ENCODE data around the gene PDLIM1. TPM values are rescaled to one million over a fixed set of nuclear protein-coding genes. Genes with fewer than 3 reads are reported as not detected.

PDLIM1 gene
- polyA plus RNA-seq, 3 donors = 1.9 to 5.2 (median 4.8) TPM

- peaks cover 0 to 4% (median 4%) of the 10 kb centered on the region in 3 donors for H3K27me3 Mint-ChIP-seq (ENCODE audit: low read depth in 3 of 3)
- peaks cover under 1% of the 10 kb centered on the region for H3K4me1 Mint-ChIP-seq
- WGBS (ENCODE audit: insufficient coverage) = 93% methylated on average over 8 of the region's 8 CpGs
Observed at GRCh38 chr10:95303535-95303934, 12.7 kb upstream of the PDLIM1 start.

GRCh38 chr10:95300022-95300539, 9.3 kb upstream of the PDLIM1 start:
- no peak overlapping the region for H3K4me3 Mint-ChIP-seq
- no CpG with 5 or more reads among the region's 3 CpGs for WGBS (ENCODE audit: insufficient coverage)
- peaks cover 0 to 1% (median 0%) of the 10 kb centered on the region in 7 donors for H3K9me3 Mint-ChIP-seq
- Histone ChIP-seq H3K79me2 (ENCODE audit: insufficient read depth, low read length) (no peaks in the 10 kb centered on the region), H3K4me3 (replicated peaks in 1 of 3; ENCODE audit: low read depth in 2 of 3, low read length in 3 of 3) (no peak overlapping the region), H3K27ac (ENCODE audit: low read depth in 1 of 2, low read length in 2 of 2) (no peak overlapping the region), H3K9me3 (replicated peaks in 1 of 2; ENCODE audit: control insufficient read depth in 1 of 2, insufficient read depth in 1 of 2, low read length in 2 of 2) (no peaks in the 10 kb centered on the region), H3K36me3 (replicated peaks in 1 of 2; ENCODE audit: control insufficient read depth in 1 of 2, insufficient read depth in 2 of 2, low read length in 2 of 2) (no peaks in the 10 kb centered on the region), H3K4me2 (replicated peaks; ENCODE audit: extremely low read depth, low read length, poor library complexity, severe bottlenecking) (no peak overlapping the region), H3K9ac (ENCODE audit: insufficient read depth, low read length, poor library complexity, severe bottlenecking) (no peak overlapping the region), H4K20me1 (ENCODE audit: insufficient read depth, low read length) (no peaks in the 10 kb centered on the region), H3K4me1 (ENCODE audit: control insufficient read depth in 1 of 2, insufficient read depth in 2 of 2, low read length in 2 of 2) (peaks cover 8% of the 10 kb centered on the region in 2 donors), H2AFZ (ENCODE audit: insufficient read depth, low read depth, low read length, poor library complexity, severe bottlenecking) (no peak overlapping the region), H3K27me3 (ENCODE audit: control insufficient read depth in 2 of 2, insufficient read depth in 2 of 2, low read length in 2 of 2) (peaks cover 0 to 8% of the 10 kb centered on the region in 2 donors)
- H3K4me1 Mint-ChIP-seq = peaks cover 12% of the 10 kb centered on the region
- H3K36me3 Mint-ChIP-seq = no peaks in the 10 kb centered on the region
- intact Hi-C loops (cut with micrococcal nuclease) = no loop called here
- H3K27me3 Mint-ChIP-seq (ENCODE audit: low read depth in 3 of 3) = peaks cover 8 to 15% (median 8%) of the 10 kb centered on the region in 3 donors
- H3K27ac Mint-ChIP-seq = no peak overlapping the region
- no peak for DNase-seq
- TF ChIP-seq, protein P1, sequence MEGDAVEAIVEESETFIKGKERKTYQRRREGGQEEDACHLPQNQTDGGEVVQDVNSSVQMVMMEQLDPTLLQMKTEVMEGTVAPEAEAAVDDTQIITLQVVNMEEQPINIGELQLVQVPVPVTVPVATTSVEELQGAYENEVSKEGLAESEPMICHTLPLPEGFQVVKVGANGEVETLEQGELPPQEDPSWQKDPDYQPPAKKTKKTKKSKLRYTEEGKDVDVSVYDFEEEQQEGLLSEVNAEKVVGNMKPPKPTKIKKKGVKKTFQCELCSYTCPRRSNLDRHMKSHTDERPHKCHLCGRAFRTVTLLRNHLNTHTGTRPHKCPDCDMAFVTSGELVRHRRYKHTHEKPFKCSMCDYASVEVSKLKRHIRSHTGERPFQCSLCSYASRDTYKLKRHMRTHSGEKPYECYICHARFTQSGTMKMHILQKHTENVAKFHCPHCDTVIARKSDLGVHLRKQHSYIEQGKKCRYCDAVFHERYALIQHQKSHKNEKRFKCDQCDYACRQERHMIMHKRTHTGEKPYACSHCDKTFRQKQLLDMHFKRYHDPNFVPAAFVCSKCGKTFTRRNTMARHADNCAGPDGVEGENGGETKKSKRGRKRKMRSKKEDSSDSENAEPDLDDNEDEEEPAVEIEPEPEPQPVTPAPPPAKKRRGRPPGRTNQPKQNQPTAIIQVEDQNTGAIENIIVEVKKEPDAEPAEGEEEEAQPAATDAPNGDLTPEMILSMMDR (IDR thresholded peaks at IDR 0.05) = no peak

More at GRCh38 chr10:95303535-95303934, 12.7 kb upstream of the PDLIM1 start:
- intact Hi-C loops (cut with micrococcal nuclease) = no loop called here
- TF ChIP-seq, protein P1 (IDR thresholded peaks at IDR 0.05) = no peak
- Histone ChIP-seq H3K27ac (ENCODE audit: low read depth in 1 of 2, low read length in 2 of 2) (no peak overlapping the region), H3K9me3 (replicated peaks in 1 of 2; ENCODE audit: control insufficient read depth in 1 of 2, insufficient read depth in 1 of 2, low read length in 2 of 2) (no peaks in the 10 kb centered on the region), H3K79me2 (ENCODE audit: insufficient read depth, low read length) (no peaks in the 10 kb centered on the region), H3K9ac (ENCODE audit: insufficient read depth, low read length, poor library complexity, severe bottlenecking) (no peak overlapping the region), H2AFZ (ENCODE audit: insufficient read depth, low read depth, low read length, poor library complexity, severe bottlenecking) (no peak overlapping the region), H3K4me1 (ENCODE audit: control insufficient read depth in 1 of 2, insufficient read depth in 2 of 2, low read length in 2 of 2) (no peaks in the 10 kb centered on the region), H3K27me3 (ENCODE audit: control insufficient read depth in 2 of 2, insufficient read depth in 2 of 2, low read length in 2 of 2) (no peaks in the 10 kb centered on the region), H3K36me3 (replicated peaks in 1 of 2; ENCODE audit: control insufficient read depth in 1 of 2, insufficient read depth in 2 of 2, low read length in 2 of 2) (no peaks in the 10 kb centered on the region), H3K4me2 (replicated peaks; ENCODE audit: extremely low read depth, low read length, poor library complexity, severe bottlenecking) (no peak overlapping the region), H4K20me1 (ENCODE audit: insufficient read depth, low read length) (no peaks in the 10 kb centered on the region), H3K4me3 (replicated peaks in 1 of 3; ENCODE audit: low read depth in 2 of 3, low read length in 3 of 3) (no peak overlapping the region)
- Mint-ChIP-seq H3K9me3 (no peaks in the 10 kb centered on the region), H3K27ac (no peak overlapping the region), H3K4me3 (no peak overlapping the region), H3K36me3 (no peaks in the 10 kb centered on the region)
- no peak for DNase-seq

All from CD14-positive monocyte (primary cell).